ENCODE results near the gene POGLUT3. TPM values are rescaled to one million over a fixed set of nuclear protein-coding genes. Genes with fewer than 3 reads are reported as not detected.

POGLUT3 gene
- polyA plus RNA-seq, 1 experiment = 60.0 TPM

- DNase-seq (ENCODE audit: low read depth, low spot score) = no peak
- POLR2A ChIA-PET = no interaction called here
- H3K4me3 ChIP-seq (ENCODE audit: low read depth, low read length) = no peak overlapping the region
- CTCF ChIA-PET = no interaction called here
- H3K27me3 ChIP-seq (ENCODE audit: control insufficient read depth, insufficient read depth, low read length) = peaks cover 2% of the 10 kb centered on the region
- no peak for TF ChIP-seq CTCF (IDR thresholded peaks at IDR 0.05; ENCODE audit: low read depth, low read length)
- H3K27ac ChIP-seq (ENCODE audit: low read depth, low read length) = no peak overlapping the region
- H3K9me3 ChIP-seq (ENCODE audit: control insufficient read depth, insufficient read depth, low read length) = no peaks in the 10 kb centered on the region
Measured at GRCh38 chr11:108530426-108530825, 32.2 kb upstream of the POGLUT3 start.

GRCh38 chr11:108527382-108527781 is 29.2 kb upstream of the POGLUT3 start:
- no peak for DNase-seq (ENCODE audit: low read depth, low spot score)
- POLR2A ChIA-PET = no interaction called here
- no peaks in the 10 kb centered on the region for H3K9me3 ChIP-seq (ENCODE audit: control insufficient read depth, insufficient read depth, low read length)
- TF ChIP-seq CTCF (IDR thresholded peaks at IDR 0.05; ENCODE audit: low read depth, low read length) = no peak
- peaks cover 2% of the 10 kb centered on the region for H3K27me3 ChIP-seq (ENCODE audit: control insufficient read depth, insufficient read depth, low read length)
- no peak overlapping the region for H3K27ac ChIP-seq (ENCODE audit: low read depth, low read length)
- CTCF ChIA-PET = no interaction called here
- no peak overlapping the region for H3K4me3 ChIP-seq (ENCODE audit: low read depth, low read length)

- Histone ChIP-seq H3K9me3 (ENCODE audit: control insufficient read depth, insufficient read depth, low read length) (no peaks in the 10 kb centered on the region), H3K4me3 (ENCODE audit: low read depth, low read length) (no peak overlapping the region), H3K27me3 (ENCODE audit: control insufficient read depth, insufficient read depth, low read length) (peaks cover 2% of the 10 kb centered on the region), H3K27ac (ENCODE audit: low read depth, low read length) (no peak overlapping the region)
- no peak for TF ChIP-seq CTCF (IDR thresholded peaks at IDR 0.05; ENCODE audit: low read depth, low read length)
- CTCF ChIA-PET = no interaction called here
- POLR2A ChIA-PET = no interaction called here
- no peak for DNase-seq (ENCODE audit: low read depth, low spot score)
Measured at GRCh38 chr11:108525161-108525560, 27.0 kb upstream of the POGLUT3 start.

GRCh38 chr11:108524422-108524821 is 26.2 kb upstream of the POGLUT3 start:
- no peak for DNase-seq (ENCODE audit: low read depth, low spot score)
- H3K9me3 ChIP-seq (ENCODE audit: control insufficient read depth, insufficient read depth, low read length) = no peaks in the 10 kb centered on the region
- no peak overlapping the region for H3K27ac ChIP-seq (ENCODE audit: low read depth, low read length)
- H3K4me3 ChIP-seq (ENCODE audit: low read depth, low read length) = no peak overlapping the region
- H3K27me3 ChIP-seq (ENCODE audit: control insufficient read depth, insufficient read depth, low read length) = peaks cover 2% of the 10 kb centered on the region
- TF ChIP-seq CTCF (IDR thresholded peaks at IDR 0.05; ENCODE audit: low read depth, low read length) = no peak
- CTCF ChIA-PET = no interaction called here
- POLR2A ChIA-PET = no interaction called here

GRCh38 chr11:108522318-108522717 is 24.1 kb upstream of the POGLUT3 start:
- CTCF ChIA-PET = no interaction called here
- POLR2A ChIA-PET = no interaction called here

More at GRCh38 chr11:108522318-108522717, 24.1 kb upstream of the POGLUT3 start:
- H3K4me3 ChIP-seq (ENCODE audit: low read depth, low read length) = no peak overlapping the region
- DNase-seq (ENCODE audit: low read depth, low spot score) = no peak
- TF ChIP-seq CTCF (IDR thresholded peaks at IDR 0.05; ENCODE audit: low read depth, low read length) = no peak
- peaks cover 2% of the 10 kb centered on the region for H3K27me3 ChIP-seq (ENCODE audit: control insufficient read depth, insufficient read depth, low read length)
- H3K9me3 ChIP-seq (ENCODE audit: control insufficient read depth, insufficient read depth, low read length) = no peaks in the 10 kb centered on the region
- H3K27ac ChIP-seq (ENCODE audit: low read depth, low read length) = no peak overlapping the region
